ENCODE results near the gene HOXD3. TPM values are rescaled to one million over a fixed set of nuclear protein-coding genes. Genes with fewer than 3 reads are reported as not detected.

The HOXD3 gene
- total RNA-seq, 1 experiment from 2014 or later = not detected

DNA sequence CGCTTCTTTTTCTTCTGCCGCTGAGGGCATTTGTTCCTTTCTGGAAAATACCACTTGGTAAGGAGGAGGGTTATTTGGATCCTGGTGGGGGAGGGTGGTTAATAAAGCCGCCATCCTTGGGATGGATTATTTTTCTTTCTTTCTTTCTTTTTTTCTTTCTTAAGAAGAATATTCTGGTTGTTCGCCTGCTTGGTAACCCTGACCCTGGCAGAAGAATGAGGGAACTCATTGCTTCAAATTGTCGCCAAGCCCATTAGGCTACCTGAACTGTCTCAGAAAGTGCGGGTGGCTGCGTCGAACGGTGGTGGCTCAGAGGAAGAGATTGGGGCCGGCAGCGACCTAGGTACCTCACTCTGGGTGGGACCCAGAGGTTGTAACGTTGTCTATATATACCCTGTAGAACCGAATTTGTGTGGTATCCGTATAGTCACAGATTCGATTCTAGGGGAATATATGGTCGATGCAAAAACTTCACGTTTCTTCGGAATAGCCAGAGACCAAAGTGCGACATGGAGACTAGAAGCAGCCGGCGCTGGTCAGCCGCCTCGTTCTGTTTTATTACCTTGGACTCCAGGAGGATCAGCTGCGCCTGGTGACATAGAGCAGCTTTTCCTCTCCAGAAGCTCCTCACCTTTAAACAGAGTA, 7.0 kb upstream of the HOXD3 start:
- H2AFZ ChIP-seq (ENCODE audit: low read length) = no peak overlapping the region
- Mint-ChIP-seq H3K36me3 (ENCODE audit: insufficient read depth in 1 of 3, low read depth in 3 of 3) (no peaks in the 10 kb centered on the region; a peak in 1 of 7 replicates), H3K4me3 (no peak overlapping the region; a peak in 1 of 5 replicates), H3K27ac (no peak overlapping the region), H3K9me3 (peaks cover 5 to 6% of the 10 kb centered on the region in 2 experiments; a peak in 3 of 5 replicates), H3K27me3 (ENCODE audit: low read depth) (peaks cover 100% of the 10 kb centered on the region), H3K4me1 (peaks cover 2 to 24% of the 10 kb centered on the region in 2 experiments; a peak in 3 of 4 replicates)
- no peak overlapping the region for H2BK12ac ChIP-seq (ENCODE audit: insufficient read length, low read depth, low read length)
- H2AK5ac ChIP-seq (ENCODE audit: insufficient read length, low read length) = no peak overlapping the region
- no peak for TF ChIP-seq CTCF (conservative IDR thresholded peaks at IDR 0.05)
- H3K4ac ChIP-seq (ENCODE audit: low read depth, low read length) = no peak overlapping the region
- H3K4me1 ChIP-seq (ENCODE audit: insufficient read depth, low read length) = no peaks in the 10 kb centered on the region; the same call in 1 of the 2 replicates
- H2BK20ac ChIP-seq (ENCODE audit: low read depth, low read length, poor library complexity, severe bottlenecking) = no peak overlapping the region
- no peak overlapping the region for H4K91ac ChIP-seq (ENCODE audit: insufficient read length, low read depth, low read length)
- H3K27ac ChIP-seq (ENCODE audit: insufficient read length, low read depth, low read length) = no peak overlapping the region
- no peak overlapping the region for H3K4me2 ChIP-seq (ENCODE audit: insufficient read depth, insufficient read length, low read length)
- H4K20me1 ChIP-seq (ENCODE audit: control insufficient read depth, insufficient read depth, insufficient read length) = no peaks in the 10 kb centered on the region
- H4K5ac ChIP-seq (ENCODE audit: insufficient read length, low read depth, low read length) = no peak overlapping the region
- no peak overlapping the region for H2BK5ac ChIP-seq (ENCODE audit: insufficient read length, low read length)
- H3T11ph ChIP-seq (ENCODE audit: low read length) = no peak overlapping the region
- H3K79me1 ChIP-seq (ENCODE audit: insufficient read depth, low read depth, low read length, poor library complexity, severe bottlenecking) = no peaks in the 10 kb centered on the region
- H3K14ac ChIP-seq (ENCODE audit: insufficient read depth, low read length) = no peak overlapping the region
- H4K8ac ChIP-seq (replicated peaks; ENCODE audit: insufficient read length, low read depth, low read length) = no peak overlapping the region
- H3K9ac ChIP-seq (ENCODE audit: extremely low read depth, insufficient read length, low read length) = no peak overlapping the region
- no CpG with 5 or more reads among the region's 24 CpGs for WGBS (ENCODE audit: extremely low coverage, insufficient read length, low lambda C conversion rate)
- no peaks in the 10 kb centered on the region for H3K9me3 ChIP-seq (ENCODE audit: control insufficient read depth, low read depth, low read length)
- no peaks in the 10 kb centered on the region for H3K23me2 ChIP-seq (ENCODE audit: insufficient read length, low read depth, low read length, poor library complexity, severe bottlenecking)
- no peak overlapping the region for H3K18ac ChIP-seq (ENCODE audit: insufficient read length, low read depth, low read length)
- peaks cover 100% of the 10 kb centered on the region for H3K27me3 ChIP-seq (ENCODE audit: insufficient read depth, low read length)
- no peak overlapping the region for H2BK15ac ChIP-seq (ENCODE audit: low read depth, low read length)
- DNase-seq = no peak
- no peak overlapping the region for H3K56ac ChIP-seq (ENCODE audit: insufficient read length, low read depth, low read length)
- H3K79me2 ChIP-seq (ENCODE audit: insufficient read depth, low read length) = no peaks in the 10 kb centered on the region
- H2BK120ac ChIP-seq (ENCODE audit: low read depth, low read length, poor library complexity, severe bottlenecking) = no peak overlapping the region
- H3K23ac ChIP-seq (ENCODE audit: insufficient read length, low read depth, low read length) = no peak overlapping the region

Measured in H9 (cell line).